ENCODE measurements around the gene HMGN1. TPM values are rescaled to one million over a fixed set of nuclear protein-coding genes. Genes with fewer than 3 reads are reported as not detected.

The HMGN1 gene
- total RNA-seq, 1 experiment from 2014 or later, result 469 TPM

DNA sequence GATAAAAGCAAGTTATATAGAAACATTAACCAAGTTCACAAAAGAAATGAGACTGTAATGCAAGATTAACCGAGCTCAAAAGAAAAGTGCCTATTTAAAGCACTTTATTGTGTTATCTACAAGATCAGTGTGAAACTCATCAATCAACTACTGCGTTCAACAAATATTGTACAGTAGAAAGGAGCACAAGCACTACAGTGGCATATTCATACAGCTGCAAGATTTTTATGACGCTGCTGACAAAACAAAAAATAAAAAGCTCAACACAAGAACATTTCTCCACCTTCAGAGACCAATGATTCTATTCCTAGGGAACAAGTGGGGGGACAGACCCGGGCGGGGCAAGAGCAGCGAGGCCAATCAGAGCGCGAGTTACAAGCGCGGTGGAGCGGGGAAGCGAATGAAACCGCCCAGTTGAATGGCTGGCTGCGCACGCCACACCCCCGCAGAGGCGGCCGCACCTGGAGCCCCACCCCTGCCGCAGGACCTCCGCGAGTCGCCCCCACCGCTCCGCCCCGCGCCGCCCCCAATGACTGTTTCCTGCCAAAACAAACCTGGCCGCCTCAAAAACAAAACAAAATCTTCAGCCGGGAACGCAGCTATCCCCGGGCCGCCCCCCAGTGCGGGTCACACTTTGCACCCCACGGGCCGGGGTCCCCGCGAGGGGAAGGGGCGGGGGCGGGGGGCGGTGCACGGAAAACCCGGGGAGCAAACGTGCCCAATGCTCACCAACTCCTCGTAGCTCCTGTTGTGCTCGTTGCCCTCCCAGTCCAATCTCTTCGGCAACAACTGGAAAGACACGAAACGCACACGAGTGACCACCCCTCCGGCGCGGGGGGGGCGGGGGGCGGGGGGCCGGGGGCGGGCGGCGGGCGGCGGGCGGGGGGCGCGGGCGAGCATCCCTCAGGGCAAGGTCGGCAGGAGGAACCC is 36.5 kb downstream of the HMGN1 start:
- ATAC-seq, result peak; percentile 87
- peak overlapping the region; percentile 74 for H3K4me3 Mint-ChIP-seq
- no peak for TF ChIP-seq FOXK1 (CRISPR knock-in tag; IDR thresholded peaks at IDR 0.05)
- peak; percentile 77 for TF ChIP-seq SP1 (CRISPR knock-in tag; conservative IDR thresholded peaks at IDR 0.05)
- TF ChIP-seq NFYB (CRISPR knock-in tag; conservative IDR thresholded peaks at IDR 0.05; ENCODE audit: low read depth), result peak; percentile 85
- ChIA-PET POLR2A (interaction anchor here (0.5 to 1.9 kb wide), 4 partner anchors 10 to 75 kb away, joined by 3 to 7 read pairs (median 6); a partner anchor contains a TSS), CTCF (interaction anchor here (0.7 to 1.6 kb wide), 4 partner anchors 61 to 141 kb away, joined by 3 to 11 read pairs (median 4); no protein-coding TSS in a partner anchor)
- H3K4me1 Mint-ChIP-seq, result peaks cover 13% of the 10 kb centered on the region
- H3K9me3 Mint-ChIP-seq, result no peaks in the 10 kb centered on the region
- H3K27ac Mint-ChIP-seq, result peak overlapping the region; percentile 89
- H3K36me3 Mint-ChIP-seq, result peaks cover 40% of the 10 kb centered on the region
- peak; percentile 92 for DNase-seq (ENCODE audit: low spot score)
- no peaks in the 10 kb centered on the region for H3K27me3 Mint-ChIP-seq (ENCODE audit: low read depth)

DNA sequence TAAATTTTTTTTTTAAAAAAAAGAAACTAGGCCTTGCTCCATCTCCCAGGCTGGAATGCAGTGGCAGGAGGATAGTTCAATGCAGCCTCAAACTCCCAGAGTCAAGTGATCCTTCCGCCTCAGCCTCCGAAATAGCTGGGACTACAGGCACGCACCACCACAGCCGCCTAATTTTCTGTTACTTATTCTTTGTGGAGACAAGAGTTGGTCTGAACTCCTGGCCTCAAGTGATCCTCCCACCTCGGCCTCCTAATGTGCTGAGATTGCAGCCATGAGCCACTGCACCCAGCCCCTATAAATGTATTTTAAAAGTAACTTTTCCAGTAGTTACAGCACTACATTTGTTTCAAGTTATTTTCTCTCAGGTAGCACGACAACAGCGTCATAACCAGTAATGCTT is 37.7 kb downstream of the HMGN1 start:
- Mint-ChIP-seq H3K36me3 (peaks cover 42% of the 10 kb centered on the region), H3K4me3 (no peak overlapping the region), H3K27me3 (ENCODE audit: low read depth) (no peaks in the 10 kb centered on the region), H3K9me3 (no peaks in the 10 kb centered on the region), H3K4me1 (peaks cover 13% of the 10 kb centered on the region), H3K27ac (no peak overlapping the region)
- ChIA-PET CTCF (no interaction called here), POLR2A (no interaction called here)
- ATAC-seq, result no peak
- no peak for TF ChIP-seq SP1 (CRISPR knock-in tag; conservative IDR thresholded peaks at IDR 0.05)
- TF ChIP-seq, protein P1, sequence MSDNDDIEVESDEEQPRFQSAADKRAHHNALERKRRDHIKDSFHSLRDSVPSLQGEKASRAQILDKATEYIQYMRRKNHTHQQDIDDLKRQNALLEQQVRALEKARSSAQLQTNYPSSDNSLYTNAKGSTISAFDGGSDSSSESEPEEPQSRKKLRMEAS (CRISPR knock-in tag; IDR thresholded peaks at IDR 0.05), result no peak
- no peak for TF ChIP-seq E2F1 (CRISPR knock-in tag; IDR thresholded peaks at IDR 0.05)
- no peak for TF ChIP-seq GTF2I (CRISPR knock-in tag; conservative IDR thresholded peaks at IDR 0.05)
- no peak for TF ChIP-seq ZNF121 (CRISPR knock-in tag; IDR thresholded peaks at IDR 0.05)
- TF ChIP-seq TEAD1 (CRISPR knock-in tag; IDR thresholded peaks at IDR 0.05), result no peak
- TF ChIP-seq RORB (CRISPR knock-in tag; IDR thresholded peaks at IDR 0.05), result no peak
- no peak for TF ChIP-seq ATF6 (CRISPR knock-in tag; IDR thresholded peaks at IDR 0.05)
- TF ChIP-seq TEAD4 (CRISPR knock-in tag; IDR thresholded peaks at IDR 0.05), result no peak
- TF ChIP-seq MXD4 (CRISPR knock-in tag; IDR thresholded peaks at IDR 0.05; ENCODE audit: borderline replicate concordance), result no peak
- DNase-seq (ENCODE audit: low spot score), result no peak

GRCh38 chr21:39307466-39307865 is 41.4 kb downstream of the HMGN1 start:
- Mint-ChIP-seq H3K4me1 (peaks cover 6% of the 10 kb centered on the region), H3K27ac (peak overlapping the region; percentile 5; the same call in 1 of the 2 replicates), H3K27me3 (ENCODE audit: low read depth) (no peaks in the 10 kb centered on the region), H3K4me3 (no peak overlapping the region), H3K36me3 (peaks cover 63% of the 10 kb centered on the region), H3K9me3 (no peaks in the 10 kb centered on the region)
- ChIA-PET POLR2A (no interaction called here), CTCF (no interaction called here)
- TF ChIP-seq ZNF219 (CRISPR knock-in tag; IDR thresholded peaks at IDR 0.05; ENCODE audit: borderline replicate concordance) (no peak), FOXP1 (CRISPR knock-in tag; IDR thresholded peaks at IDR 0.05; ENCODE audit: borderline replicate concordance) (no peak), NFYB (CRISPR knock-in tag; conservative IDR thresholded peaks at IDR 0.05; ENCODE audit: low read depth) (no peak), ATF3 (CRISPR knock-in tag; conservative IDR thresholded peaks at IDR 0.05) (no peak), CREB1 (CRISPR knock-in tag; IDR thresholded peaks at IDR 0.05) (no peak), HMGXB4 (CRISPR knock-in tag; IDR thresholded peaks at IDR 0.05) (no peak), ATF2 (CRISPR knock-in tag; IDR thresholded peaks at IDR 0.05; ENCODE audit: borderline replicate concordance, low read depth) (no peak)
- TF ChIP-seq, protein P2, sequence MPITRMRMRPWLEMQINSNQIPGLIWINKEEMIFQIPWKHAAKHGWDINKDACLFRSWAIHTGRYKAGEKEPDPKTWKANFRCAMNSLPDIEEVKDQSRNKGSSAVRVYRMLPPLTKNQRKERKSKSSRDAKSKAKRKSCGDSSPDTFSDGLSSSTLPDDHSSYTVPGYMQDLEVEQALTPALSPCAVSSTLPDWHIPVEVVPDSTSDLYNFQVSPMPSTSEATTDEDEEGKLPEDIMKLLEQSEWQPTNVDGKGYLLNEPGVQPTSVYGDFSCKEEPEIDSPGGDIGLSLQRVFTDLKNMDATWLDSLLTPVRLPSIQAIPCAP (CRISPR knock-in tag; IDR thresholded peaks at IDR 0.05), result no peak
- TF ChIP-seq, protein P3, sequence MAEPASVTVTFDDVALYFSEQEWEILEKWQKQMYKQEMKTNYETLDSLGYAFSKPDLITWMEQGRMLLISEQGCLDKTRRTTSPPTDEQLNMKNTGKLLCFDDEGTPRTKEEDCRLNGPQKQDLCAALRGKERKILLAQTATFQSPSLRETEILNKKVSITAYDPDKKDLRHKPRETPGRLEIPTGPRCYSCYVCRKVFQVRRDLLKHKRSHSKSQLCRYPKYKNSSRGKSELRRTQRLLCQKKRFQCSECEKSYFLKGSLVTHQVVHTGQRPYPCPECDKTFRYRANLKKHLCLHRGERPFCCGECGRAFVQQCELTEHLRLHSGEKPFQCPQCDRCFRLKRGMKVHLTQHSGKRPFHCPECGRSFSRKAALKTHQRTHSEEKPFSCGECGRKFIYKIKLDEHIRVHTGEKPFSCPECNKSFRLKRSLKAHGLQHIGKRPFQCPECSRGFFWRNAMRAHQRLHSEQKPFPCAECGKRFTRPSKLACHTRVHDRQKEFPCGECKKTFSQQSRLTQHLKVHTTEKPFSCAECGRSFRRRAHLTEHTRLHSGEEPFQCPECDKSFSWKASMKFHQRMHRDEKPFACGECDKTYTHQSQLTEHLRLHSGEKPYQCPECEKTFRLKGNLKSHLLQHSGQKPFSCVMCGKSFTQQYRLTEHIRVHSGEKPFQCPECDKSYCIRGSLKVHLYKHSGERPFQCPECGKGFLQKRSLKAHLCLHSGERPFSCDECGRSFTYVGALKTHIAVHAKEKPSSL (CRISPR knock-in tag; conservative IDR thresholded peaks at IDR 0.05), result no peak
- ATAC-seq (no peak), DNase-seq (ENCODE audit: low spot score) (no peak)
